OCI-LY3 (cell line): ENCODE measurements around the gene MKRN3.
"Not testable (repeated sequence)": the region's sequence is repeated elsewhere in the genome, so short reads cannot be mapped to it uniquely, and the experiment has no call there.

Source experiments
- H2AFZ ChIP-seq: fragments of 200-600, 300-600 bp; shearing (Covaris generic); 2 replicates; pipeline ENCODE4 v1.6.0; 2014; ENCODE audit warnings: antibody characterized with exemption, low read depth, low read length
- H3K27ac ChIP-seq: fragments of 200-600, 300-600 bp; sonication (generic); 2 replicates; pipeline ENCODE4 v1.5.1; 2014; ENCODE audit warnings: mild to moderate bottlenecking, low read length, moderate library complexity, mixed read lengths
- H3K27me3 ChIP-seq: fragments of 200-600, 300-600 bp; sonication (generic); 2 replicates; pipeline ENCODE4 v1.6.1; 2014; ENCODE audit warnings: low read depth, low read length, mixed read lengths
- H3K36me3 ChIP-seq: fragments of 200-600, 300-600 bp; sonication (generic); replicated peaks from 2 replicates; pipeline ENCODE3; 2014; ENCODE audit warnings: low read depth, low read length, mixed read lengths
- H3K4me1 ChIP-seq: fragments of 300-600, 200-600 bp; sonication (generic); 2 replicates; pipeline ENCODE4 v1.6.1; 2014; ENCODE audit warnings: low read length, mixed read lengths
- H3K4me2 ChIP-seq: fragments of 200-600, 300-600 bp; sonication (generic); 2 replicates; pipeline ENCODE4 v1.6.1; 2014; ENCODE audit warnings: low read length, mixed read lengths
- H3K4me3 ChIP-seq: fragments of 300-600, 200-600 bp; sonication (generic); 2 replicates; pipeline ENCODE4 v1.5.1; 2014; ENCODE audit warnings: antibody characterized with exemption, mild to moderate bottlenecking, low read length, moderate library complexity
- H3K79me2 ChIP-seq: fragments of 300-600, 200-600 bp; shearing (Covaris generic); 2 replicates; pipeline ENCODE4 v1.6.1; 2014; ENCODE audit warnings: mild to moderate bottlenecking, low read length, mixed read lengths
- H3K9ac ChIP-seq: fragments of 300-600, 200-600 bp; shearing (Covaris generic); 2 replicates; pipeline ENCODE4 v1.6.0; 2014; ENCODE audit warnings: mild to moderate bottlenecking, low read length, moderate library complexity
- H3K9me3 ChIP-seq: fragments of 200-600, 300-600 bp; shearing (Covaris generic); 2 replicates; pipeline ENCODE4 v1.6.1; 2014; ENCODE audit warnings: low read length, mixed read lengths; ENCODE audit not compliant: insufficient read depth
- H4K20me1 ChIP-seq: fragments of 200-600, 300-600 bp; sonication (generic); 2 replicates; pipeline ENCODE4 v1.6.1; 2016; ENCODE audit warnings: low read length, mixed read lengths; ENCODE audit not compliant: insufficient read depth
- EZH2phosphoT487 ChIP-seq: fragments of 200-600 bp; shearing (Covaris generic); IDR thresholded peaks from 2 replicates; pipeline ENCODE4 v1.6.1; 2018; ENCODE audit warnings: antibody characterized with exemption, mixed run types, low read depth
- TF ChIP-seq, protein P1 (sequence below): fragments of 200-600, 300-600 bp; sonication (generic); IDR thresholded peaks from 2 replicates; pipeline ENCODE4 v1.5.1; 2014; ENCODE audit warnings: antibody characterized with exemption, low read length, low read depth

Gene MKRN3

DNA sequence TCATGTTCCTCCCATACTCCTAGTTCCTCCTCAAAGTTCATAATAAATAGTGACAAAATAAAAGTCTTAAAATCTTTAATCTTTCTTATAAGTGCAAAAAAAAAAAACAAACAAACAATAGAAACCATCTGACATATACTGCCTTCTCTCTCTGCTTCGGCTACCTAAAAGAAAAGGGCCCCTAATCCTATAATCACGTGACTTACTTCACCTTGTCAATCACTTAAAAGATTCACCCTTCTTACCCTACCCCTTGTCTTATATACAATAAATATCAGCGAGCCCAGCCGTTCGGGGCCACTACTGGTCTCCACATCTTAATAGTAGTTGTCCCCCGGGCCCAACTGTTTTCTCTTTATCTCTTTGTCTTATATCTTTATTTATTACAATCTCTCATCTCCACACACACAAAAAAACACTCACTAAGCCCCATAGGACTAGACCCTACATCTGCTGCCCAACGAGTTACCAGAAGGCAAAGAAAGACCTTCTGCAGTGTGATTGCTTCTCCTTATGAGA lies 28.8 kb downstream of the MKRN3 start:
- Histone ChIP-seq H3K36me3 (no peaks in the 10 kb centered on the region), H3K9ac (no peak overlapping the region), H3K27ac (no peak overlapping the region), H3K79me2 (no peaks in the 10 kb centered on the region), H3K27me3 (no peaks in the 10 kb centered on the region), H3K4me2 (no peak overlapping the region), H3K9me3 (no peaks in the 10 kb centered on the region), H3K4me1 (no peaks in the 10 kb centered on the region), H4K20me1 (no peaks in the 10 kb centered on the region), H2AFZ (no peak overlapping the region), H3K4me3 (no peak overlapping the region)
- TF ChIP-seq, protein P1, sequence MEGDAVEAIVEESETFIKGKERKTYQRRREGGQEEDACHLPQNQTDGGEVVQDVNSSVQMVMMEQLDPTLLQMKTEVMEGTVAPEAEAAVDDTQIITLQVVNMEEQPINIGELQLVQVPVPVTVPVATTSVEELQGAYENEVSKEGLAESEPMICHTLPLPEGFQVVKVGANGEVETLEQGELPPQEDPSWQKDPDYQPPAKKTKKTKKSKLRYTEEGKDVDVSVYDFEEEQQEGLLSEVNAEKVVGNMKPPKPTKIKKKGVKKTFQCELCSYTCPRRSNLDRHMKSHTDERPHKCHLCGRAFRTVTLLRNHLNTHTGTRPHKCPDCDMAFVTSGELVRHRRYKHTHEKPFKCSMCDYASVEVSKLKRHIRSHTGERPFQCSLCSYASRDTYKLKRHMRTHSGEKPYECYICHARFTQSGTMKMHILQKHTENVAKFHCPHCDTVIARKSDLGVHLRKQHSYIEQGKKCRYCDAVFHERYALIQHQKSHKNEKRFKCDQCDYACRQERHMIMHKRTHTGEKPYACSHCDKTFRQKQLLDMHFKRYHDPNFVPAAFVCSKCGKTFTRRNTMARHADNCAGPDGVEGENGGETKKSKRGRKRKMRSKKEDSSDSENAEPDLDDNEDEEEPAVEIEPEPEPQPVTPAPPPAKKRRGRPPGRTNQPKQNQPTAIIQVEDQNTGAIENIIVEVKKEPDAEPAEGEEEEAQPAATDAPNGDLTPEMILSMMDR: no peak
- TF ChIP-seq EZH2phosphoT487: no peak

GRCh38 chr15:23595368-23595767 lies 29.9 kb downstream of the MKRN3 start:
- H3K9me3 ChIP-seq: no peaks in the 10 kb centered on the region

GRCh38 chr15:23596736-23597135 lies 31.3 kb downstream of the MKRN3 start:
- Histone ChIP-seq H3K4me3 (no peak overlapping the region), H2AFZ (no peak overlapping the region), H3K79me2 (no peaks in the 10 kb centered on the region), H3K4me1 (no peaks in the 10 kb centered on the region), H3K27ac (no peak overlapping the region), H3K4me2 (no peak overlapping the region), H3K9ac (no peak overlapping the region), H3K9me3 (no peaks in the 10 kb centered on the region), H4K20me1 (no peaks in the 10 kb centered on the region), H3K27me3 (no peaks in the 10 kb centered on the region), H3K36me3 (no peaks in the 10 kb centered on the region)
- TF ChIP-seq EZH2phosphoT487: no peak
- TF ChIP-seq, protein P1: no peak

More at GRCh38 chr15:23595368-23595767, 29.9 kb downstream of the MKRN3 start:
- H3K4me3 ChIP-seq: no peak overlapping the region
- no peaks in the 10 kb centered on the region for H3K4me1 ChIP-seq
- no peaks in the 10 kb centered on the region for H4K20me1 ChIP-seq
- no peak overlapping the region for H3K27ac ChIP-seq
- TF ChIP-seq EZH2phosphoT487: no peak
- TF ChIP-seq, protein P1: no peak
- no peaks in the 10 kb centered on the region for H3K36me3 ChIP-seq
- no peak overlapping the region for H3K4me2 ChIP-seq
- no peaks in the 10 kb centered on the region for H3K79me2 ChIP-seq
- H3K9ac ChIP-seq: no peak overlapping the region
- no peak overlapping the region for H2AFZ ChIP-seq
- H3K27me3 ChIP-seq: no peaks in the 10 kb centered on the region

GRCh38 chr15:23597278-23597677 lies 31.8 kb downstream of the MKRN3 start:
- not testable (repeated sequence) for H3K4me3 ChIP-seq, H3K9me3 ChIP-seq

DNA sequence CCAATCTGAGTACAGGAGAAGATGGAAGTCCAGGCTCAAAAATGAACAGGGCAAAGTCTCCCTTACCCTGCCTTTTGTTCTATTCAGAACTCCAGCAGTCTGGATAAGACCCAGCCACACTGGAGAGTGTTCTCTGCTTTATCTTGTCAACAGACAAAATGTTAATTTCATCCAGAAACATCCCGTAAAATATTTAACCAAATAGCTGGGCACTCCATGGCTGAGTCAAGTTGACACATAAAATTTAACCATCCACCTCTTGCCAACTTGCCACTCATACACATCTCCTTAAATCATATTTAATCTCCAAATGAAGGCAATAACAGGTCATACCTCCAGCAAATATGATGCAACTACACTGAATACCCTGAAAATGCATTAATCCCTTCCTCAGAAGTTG lies 33.6 kb downstream of the MKRN3 start:
- H3K9ac ChIP-seq: no peak overlapping the region
- H3K4me3 ChIP-seq: no peak overlapping the region
- no peaks in the 10 kb centered on the region for H3K79me2 ChIP-seq
- H3K4me2 ChIP-seq: no peak overlapping the region
- H2AFZ ChIP-seq: no peak overlapping the region
- no peaks in the 10 kb centered on the region for H3K9me3 ChIP-seq
- no peak for TF ChIP-seq EZH2phosphoT487
- TF ChIP-seq, protein P1: no peak
- no peaks in the 10 kb centered on the region for H3K36me3 ChIP-seq
- no peak overlapping the region for H3K27ac ChIP-seq
- no peaks in the 10 kb centered on the region for H3K4me1 ChIP-seq
- H3K27me3 ChIP-seq: no peaks in the 10 kb centered on the region
- no peaks in the 10 kb centered on the region for H4K20me1 ChIP-seq

More at GRCh38 chr15:23597278-23597677, 31.8 kb downstream of the MKRN3 start:
- not testable (repeated sequence) for H3K27ac ChIP-seq, H2AFZ ChIP-seq, H3K9ac ChIP-seq, H3K79me2 ChIP-seq, H3K4me2 ChIP-seq, H3K27me3 ChIP-seq, H3K4me1 ChIP-seq, H4K20me1 ChIP-seq, H3K36me3 ChIP-seq
